H1 (cell line): ENCODE measurements around the gene PLEK2. TPM values are rescaled to one million over a fixed set of nuclear protein-coding genes. Genes with fewer than 3 reads are reported as not detected.

Experiments
- CTCF ChIA-PET: fragments of 300-600 bp; sonication (Branson Sonifier 250); formaldehyde crosslinking; loops from one replicate; lab custom pipeline; 2021; ENCODE audit not compliant: partially characterized antibody; lab: Charles Lee
- POLR2A ChIA-PET: fragments of 300-600 bp; sonication (Branson Sonifier 250); formaldehyde crosslinking; loops from one replicate; lab custom pipeline; 2021; ENCODE audit warnings: inconsistent platforms; ENCODE audit not compliant: partially characterized antibody; lab: Charles Lee
- DNase-seq, 2 experiments: peaks; one replicate each; pipeline versions ENCODE4 v3.0.0 to v3.0.0-alpha.2; 2010 to 2022; ENCODE audit warnings: low spot score in 2 of 2, low read depth in 1 of 2, mixed read lengths in 1 of 2
- FAIRE-seq: peaks from 2 replicates; lab custom pipeline; 2011; peaks lifted over from hg19 to GRCh38; lab: Jason Lieb, UNC
- H2AFZ ChIP-seq: 2 replicates; pipeline ENCODE4 v1.8.1; 2012; ENCODE audit warnings: low read length, inconsistent platforms
- H2AK5ac ChIP-seq: 2 replicates; pipeline ENCODE4 v1.6.1; 2013; ENCODE audit warnings: low read depth, low read length
- H2BK120ac ChIP-seq: replicated peaks from 2 replicates; pipeline ENCODE3; 2013; ENCODE audit warnings: low read depth, low read length, inconsistent platforms
- H2BK12ac ChIP-seq: 2 replicates; pipeline ENCODE4 v1.6.1; 2013; ENCODE audit warnings: low read depth, low read length
- H2BK15ac ChIP-seq: 2 replicates; pipeline ENCODE4 v1.6.1; 2013; ENCODE audit warnings: low read length
- H2BK20ac ChIP-seq: 2 replicates; pipeline ENCODE4 v1.6.1; 2013; ENCODE audit warnings: low read length
- H2BK5ac ChIP-seq: 2 replicates; pipeline ENCODE4 v1.6.1; 2013; ENCODE audit warnings: low read depth, low read length
- H3K14ac ChIP-seq: 2 replicates; pipeline ENCODE4 v1.6.1; 2013; ENCODE audit warnings: inconsistent platforms; ENCODE audit not compliant: insufficient read length
- H3K18ac ChIP-seq: 2 replicates; pipeline ENCODE4 v1.6.1; 2013; ENCODE audit warnings: low read length; ENCODE audit errors: extremely low read depth
- H3K23ac ChIP-seq: 2 replicates; pipeline ENCODE4 v1.6.1; 2013; ENCODE audit warnings: inconsistent platforms; ENCODE audit not compliant: insufficient read length
- H3K23me2 ChIP-seq: 2 replicates; pipeline ENCODE4 v1.6.1; 2013; ENCODE audit warnings: low read depth, low read length
- H3K27ac ChIP-seq: 2 replicates; pipeline ENCODE4 v1.6.1; 2011; ENCODE audit warnings: low read depth, low read length, inconsistent platforms
- H3K27me3 ChIP-seq, 4 experiments: replicated peaks in 1 of 4; 1 replicate in 1 of 4; 2 replicates in 3 of 4; pipeline versions ENCODE4 v1.6.1 to v1.8.1; 2011 to 2013; ENCODE audit warnings: low read length in 3 of 4, mild to moderate bottlenecking in 3 of 4, inconsistent platforms in 2 of 4, mixed read lengths in 2 of 4, moderate library complexity in 1 of 4; ENCODE audit not compliant: control insufficient read depth in 3 of 4, insufficient read depth in 3 of 4; ENCODE audit errors: extremely low read depth in 1 of 4
- H3K36me3 ChIP-seq, 4 experiments: 2 replicates each; pipeline versions ENCODE4 v1.6.1 to v1.8.1; 2011 to 2013; ENCODE audit warnings: mild to moderate bottlenecking in 4 of 4, low read length in 3 of 4, moderate library complexity in 2 of 4, control low read depth in 1 of 4, inconsistent platforms in 1 of 4; ENCODE audit not compliant: insufficient read depth in 4 of 4, control insufficient read depth in 2 of 4
- H3K4ac ChIP-seq: replicated peaks from 2 replicates; pipeline ENCODE3; 2013; ENCODE audit warnings: low read length, low read depth, mixed read lengths, inconsistent platforms; ENCODE audit not compliant: insufficient read length
- H3K4me1 ChIP-seq, 4 experiments: replicated peaks in 1 of 4; 1 replicate in 1 of 4; 2 replicates in 3 of 4; pipeline versions ENCODE4 v1.6.1 to v1.8.1; 2011 to 2013; ENCODE audit warnings: low read length in 3 of 4, inconsistent platforms in 2 of 4, mixed read lengths in 1 of 4; ENCODE audit not compliant: insufficient read depth in 4 of 4, control insufficient read depth in 3 of 4
- H3K4me2 ChIP-seq, 2 experiments: 2 replicates each; pipeline versions ENCODE4 v1.6.1 to v1.8.1; 2011 to 2013; ENCODE audit warnings: low read depth in 2 of 2, low read length in 2 of 2, control low read depth in 1 of 2, inconsistent platforms in 1 of 2, mild to moderate bottlenecking in 1 of 2; ENCODE audit not compliant: insufficient read depth in 1 of 2
- H3K4me3 ChIP-seq, 4 experiments: fragments of 200-600, 300-600 bp in 1 of 4; sonication (generic), shearing (Covaris generic), sonication (Bioruptor Twin) in 1 of 4; 2 replicates each; pipeline versions ENCODE4 v1.5.1 to v1.8.1; 2011 to 2016; ENCODE audit warnings: low read length in 4 of 4, low read depth in 3 of 4, control low read depth in 2 of 4, inconsistent platforms in 2 of 4, mild to moderate bottlenecking in 2 of 4, mixed read lengths in 1 of 4, moderate library complexity in 1 of 4; ENCODE audit not compliant: insufficient read depth in 2 of 4; ENCODE audit errors: extremely low read depth in 1 of 4
- H3K56ac ChIP-seq: replicated peaks from 2 replicates; pipeline ENCODE3; 2013; ENCODE audit warnings: low read depth, mild to moderate bottlenecking, mixed read lengths, low read length, inconsistent platforms; ENCODE audit not compliant: insufficient read length
- H3K79me1 ChIP-seq: 2 replicates; pipeline ENCODE4 v1.6.1; 2013; ENCODE audit warnings: low read depth, low read length, control low read depth
- H3K79me2 ChIP-seq, 2 experiments: 2 replicates each; pipeline versions ENCODE4 v1.6.1 to v1.8.1; 2012 to 2013; ENCODE audit warnings: low read length in 2 of 2, mild to moderate bottlenecking in 2 of 2, inconsistent platforms in 1 of 2; ENCODE audit not compliant: insufficient read depth in 2 of 2, control insufficient read depth in 1 of 2
- H3K9ac ChIP-seq, 4 experiments: replicated peaks in 1 of 4; 1 replicate in 1 of 4; 2 replicates in 3 of 4; pipeline versions ENCODE4 v1.6.1 to v1.8.1; 2011 to 2013; ENCODE audit warnings: low read depth in 3 of 4, low read length in 3 of 4, control low read depth in 2 of 4, mild to moderate bottlenecking in 2 of 4, moderate library complexity in 2 of 4, inconsistent platforms in 1 of 4; ENCODE audit errors: extremely low read depth in 1 of 4
- H3K9me3 ChIP-seq, 2 experiments: 2 replicates each; pipeline versions ENCODE4 v1.6.1 to v1.8.1; 2012 to 2013; ENCODE audit warnings: mild to moderate bottlenecking in 2 of 2, moderate library complexity in 2 of 2, control low read depth in 1 of 2, inconsistent platforms in 1 of 2, low read depth in 1 of 2, low read length in 1 of 2, mixed read lengths in 1 of 2; ENCODE audit not compliant: insufficient read depth in 2 of 2
- H4K20me1 ChIP-seq, 2 experiments: replicated peaks in 1 of 2; 2 replicates each; pipeline versions ENCODE3 to v1.8.1; 2011 to 2013; ENCODE audit warnings: inconsistent platforms in 2 of 2, low read length in 2 of 2, mild to moderate bottlenecking in 1 of 2; ENCODE audit not compliant: insufficient read depth in 2 of 2, control insufficient read depth in 1 of 2
- H4K5ac ChIP-seq: 2 replicates; pipeline ENCODE4 v1.6.1; 2013; ENCODE audit warnings: low read length, low read depth, mixed read lengths, inconsistent platforms; ENCODE audit not compliant: insufficient read length
- H4K8ac ChIP-seq: 2 replicates; pipeline ENCODE4 v1.8.0; 2013; ENCODE audit warnings: mild to moderate bottlenecking, moderate library complexity, low read length, inconsistent platforms; ENCODE audit not compliant: insufficient read depth; ENCODE audit errors: extremely low read depth
- H4K91ac ChIP-seq: replicated peaks from 2 replicates; pipeline ENCODE3; 2013; ENCODE audit warnings: low read length, mixed read lengths, inconsistent platforms; ENCODE audit not compliant: insufficient read length
- JUND ChIP-seq: IDR thresholded peaks from 2 replicates; pipeline ENCODE4 v1.6.1; 2011; ENCODE audit warnings: mild to moderate bottlenecking, improper control_type of control experiment, low read length
- WGBS, 2 experiments: shearing (Covaris generic) in 1 of 2; methylation state at CpG; one replicate each; pipeline versions ENCODE4 v1.1.6 to v1.1.7; 2013 to 2015; ENCODE audit warnings: low lambda C conversion rate in 2 of 2, mixed read lengths in 2 of 2, inconsistent platforms in 1 of 2, low coverage in 1 of 2, missing lambda C conversion rate in 1 of 2; ENCODE audit not compliant: insufficient replicate concordance in 2 of 2, insufficient coverage in 1 of 2, insufficient read length in 1 of 2; ENCODE audit errors: extremely low coverage in 1 of 2, missing lambda C conversion rate in 1 of 2; 5-methylcytosine and 5-hydroxymethylcytosine counted together
- polyA plus RNA-seq, 7 experiments: library from polyadenylated mRNA; depleted of rRNA in 3 of 7; stranded (reverse) in 5 of 7; unstranded in 2 of 7; fragments of >200 nt in 5 of 7; fragments of 200-250 nt in 2 of 7; gene quantifications; 1 replicate in 5 of 7; 2 replicates in 1 of 7; 4 replicates in 1 of 7; pipeline versions ENCODE4 v1.2.1 to v1.2.3, GENCODE V29; 2011 to 2013; ENCODE audit warnings: missing spikeins in 2 of 7, mixed read lengths in 2 of 7
- total RNA-seq: library from RNA; stranded (reverse); fragmentation: NEBNext Ultra II Directional; extraction: Animal tissue kit (Norgen Biotek cat#: 25700); gene quantifications from 2 replicates; pipeline ENCODE4 v1.2.1, GENCODE V29; 2021

The PLEK2 gene
- total and polyA plus RNA-seq, 2 of the 8 experiments (the other 6 are each of a cell fraction or from before 2014, with no cell fraction given): 0.41 to 2.1 TPM

- peak overlapping the region; percentile 31 for H4K91ac ChIP-seq
- DNase-seq: no peak
- H3K18ac ChIP-seq: no peak overlapping the region
- no peak overlapping the region for H3K27ac ChIP-seq
- H3K4me1 ChIP-seq: peaks cover 0 to 7% (median 2%) of the 10 kb centered on the region in 4 experiments; a peak in 3 of 7 replicates
- H3K4me3 ChIP-seq: no peak overlapping the region
- H4K20me1 ChIP-seq: no peaks in the 10 kb centered on the region
- no peaks in the 10 kb centered on the region for H3K36me3 ChIP-seq
- H3K79me1 ChIP-seq: no peaks in the 10 kb centered on the region
- no peak overlapping the region for H2BK20ac ChIP-seq
- H4K8ac ChIP-seq: no peak overlapping the region
- no peak overlapping the region for H2BK15ac ChIP-seq
- TF ChIP-seq JUND: no peak
- H2BK5ac ChIP-seq: no peak overlapping the region
- FAIRE-seq: no peak
- no peak overlapping the region for H3K56ac ChIP-seq
- no peaks in the 10 kb centered on the region for H3K23me2 ChIP-seq
- no peak overlapping the region for H3K4me2 ChIP-seq
- H3K9ac ChIP-seq: no peak overlapping the region
- no peak overlapping the region for H3K14ac ChIP-seq
- CTCF ChIA-PET: interaction anchor here (0.6 to 21.6 kb wide), 16 partner anchors 10 to 275 kb away, joined by 3 to 446 read pairs (median 38); partner anchors contain the start of gene PLEKHH1
- H3K23ac ChIP-seq: no peak overlapping the region
- H2BK12ac ChIP-seq: peak overlapping the region; percentile 27; the same call in 1 of the 2 replicates
- no peaks in the 10 kb centered on the region for H3K9me3 ChIP-seq
- no peaks in the 10 kb centered on the region for H3K27me3 ChIP-seq
- no peak overlapping the region for H4K5ac ChIP-seq
- H3K79me2 ChIP-seq: no peaks in the 10 kb centered on the region
- no peak overlapping the region for H3K4ac ChIP-seq
- 96% methylated on average over 9 of the region's 9 CpGs; no CpG with 5 or more reads in 1 of the 2 experiments for WGBS, 2 experiments
- H2BK120ac ChIP-seq: no peak overlapping the region
- H2AFZ ChIP-seq: no peak overlapping the region
- POLR2A ChIA-PET: interaction anchor here (0.7 kb wide), 1 partner anchor 12 kb away, joined by 3 read pairs; no protein-coding TSS in a partner anchor
- no peak overlapping the region for H2AK5ac ChIP-seq
Observed at GRCh38 chr14:67429510-67430205, 17.7 kb upstream of the PLEK2 start.
